Retina (tissue), 1 donor: Measurements from ENCODE around the gene TSSK3.
A peak's percentile ranks its signal among the peaks of the same experiment; 100 is the strongest.
"Not testable (repeated sequence)": the region's sequence is repeated elsewhere in the genome, so short reads cannot be mapped to it uniquely, and the experiment has no call there.

ENCODE experiments used
- DNase-seq: peaks from one replicate; pipeline ENCODE4 v3.0.0-alpha.2; 2016

TSSK3 gene

DNA sequence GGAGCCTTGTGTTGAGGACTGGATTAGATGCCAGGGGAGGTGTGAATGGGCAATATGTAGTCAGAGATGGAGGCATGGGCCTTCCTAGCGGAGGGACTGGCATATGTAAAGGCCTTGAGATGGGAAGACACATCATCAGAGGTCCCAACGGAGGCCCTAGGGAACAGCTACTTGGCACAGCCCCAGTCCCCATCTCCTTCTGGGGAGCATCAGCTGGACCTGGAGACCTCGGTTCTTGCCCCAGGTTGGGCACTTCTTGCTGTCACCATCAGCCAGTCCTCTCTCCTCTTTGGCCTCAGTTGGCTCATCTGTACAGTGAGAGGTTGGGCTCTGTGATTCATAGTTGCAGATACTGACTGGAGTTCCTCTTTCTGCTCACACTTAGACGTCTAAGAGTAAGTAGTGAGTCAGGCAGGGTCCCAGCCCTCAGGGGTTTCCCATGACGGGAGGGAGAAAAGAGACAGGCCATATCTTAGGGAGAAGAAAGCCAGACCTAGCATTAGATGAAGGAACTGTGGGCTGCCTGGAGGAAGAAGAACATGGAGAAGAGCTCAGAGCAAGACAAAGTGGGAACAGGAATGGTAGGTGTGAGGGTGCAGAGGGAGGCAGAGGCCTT, 22.9 kb upstream of the TSSK3 start:
- no peak for DNase-seq

DNA sequence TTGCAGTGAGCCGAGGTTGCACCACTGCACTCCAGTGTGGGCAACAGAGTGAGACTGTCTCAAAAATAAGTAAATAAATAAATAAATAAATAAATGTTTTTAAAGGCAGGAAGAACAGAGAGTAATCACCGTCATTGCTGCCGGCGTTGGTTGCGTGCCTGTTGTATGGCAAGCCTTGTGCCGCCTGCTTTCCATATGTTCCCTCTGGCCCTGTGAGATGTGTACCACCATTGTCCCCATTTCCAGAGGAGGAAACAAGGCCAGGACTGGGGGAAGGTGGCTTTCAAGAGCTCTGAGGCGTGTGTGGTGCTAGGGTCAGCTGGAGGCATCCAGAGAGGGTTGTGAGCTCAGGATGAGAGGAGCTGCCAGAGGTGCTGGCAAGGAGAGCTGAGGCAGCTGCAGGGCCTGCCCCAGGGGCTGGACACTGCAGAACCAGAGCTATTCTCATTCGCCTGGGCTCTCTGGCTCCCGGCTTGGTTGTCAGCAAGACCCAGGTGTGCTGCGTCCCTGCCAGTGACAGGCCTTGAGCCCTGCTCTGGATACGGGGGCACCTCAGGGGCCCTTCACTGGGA, 21.1 kb upstream of the TSSK3 start:
- DNase-seq, result no peak

DNA sequence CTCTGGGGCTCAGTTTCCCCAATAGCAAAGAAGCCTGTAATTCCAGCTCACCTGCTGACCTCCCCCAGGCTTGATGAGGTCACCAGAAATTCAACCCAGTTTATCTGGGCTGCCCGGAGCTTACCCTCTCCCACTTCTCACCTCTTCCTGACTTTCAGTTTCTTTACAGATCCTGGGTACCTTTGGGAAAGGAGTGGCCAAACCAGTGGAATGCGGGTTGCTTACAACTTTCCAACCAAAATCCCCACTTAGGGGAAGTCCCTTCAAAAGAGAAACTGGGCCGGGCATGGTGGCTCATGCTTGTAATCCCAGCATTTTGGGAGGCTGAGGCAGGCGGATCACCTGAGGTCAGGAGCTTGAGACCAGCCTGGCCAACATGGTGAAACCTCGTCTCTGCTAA, 20.4 kb upstream of the TSSK3 start:
- DNase-seq, result no peak

DNA sequence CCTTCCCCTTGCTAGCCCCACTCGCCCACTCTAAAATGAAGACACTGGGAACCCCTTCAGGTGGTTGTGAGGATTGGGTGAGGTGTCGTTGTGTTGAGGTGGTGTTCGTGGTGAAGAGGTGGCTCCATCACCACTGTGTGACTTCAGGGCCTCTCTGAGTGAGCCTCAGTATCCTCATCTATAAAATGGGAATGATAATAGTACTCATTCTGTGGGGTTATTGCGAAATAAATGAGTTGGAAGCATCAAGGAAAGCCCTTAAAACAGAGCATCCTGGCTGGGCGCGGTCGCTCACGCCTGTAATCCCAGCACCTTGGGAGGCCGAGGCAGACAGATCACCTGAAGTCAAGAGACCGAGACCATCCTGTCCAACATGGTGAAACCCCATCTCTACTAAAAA, 19.6 kb upstream of the TSSK3 start:
- DNase-seq, result no peak

DNA sequence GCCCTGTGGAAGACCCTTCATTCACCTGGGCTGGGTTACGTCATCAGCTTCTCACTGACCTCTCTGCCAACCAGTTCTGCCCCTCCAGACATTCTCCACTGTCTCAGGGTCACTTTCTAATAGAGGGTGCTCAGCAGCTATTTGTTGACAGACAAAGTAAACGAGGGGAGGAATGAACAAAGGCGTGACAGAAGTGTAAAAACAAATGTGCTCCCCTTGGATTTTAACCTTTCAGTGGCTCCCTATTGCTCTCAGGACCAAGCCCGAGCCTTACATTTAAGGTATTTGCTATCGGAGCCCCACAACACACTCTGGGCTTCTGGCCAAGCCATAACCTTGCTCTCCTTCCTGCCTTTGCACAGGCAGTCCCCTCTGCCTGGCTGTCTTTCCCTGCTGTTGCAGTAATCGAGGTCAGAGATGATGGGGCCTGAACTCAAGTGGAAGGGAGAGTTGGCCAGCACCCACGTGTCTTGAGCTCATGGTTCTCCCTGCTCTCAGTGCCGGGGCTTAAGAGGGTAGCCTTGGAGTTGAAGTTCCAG, 17.0 kb upstream of the TSSK3 start:
- DNase-seq, result no peak

DNA sequence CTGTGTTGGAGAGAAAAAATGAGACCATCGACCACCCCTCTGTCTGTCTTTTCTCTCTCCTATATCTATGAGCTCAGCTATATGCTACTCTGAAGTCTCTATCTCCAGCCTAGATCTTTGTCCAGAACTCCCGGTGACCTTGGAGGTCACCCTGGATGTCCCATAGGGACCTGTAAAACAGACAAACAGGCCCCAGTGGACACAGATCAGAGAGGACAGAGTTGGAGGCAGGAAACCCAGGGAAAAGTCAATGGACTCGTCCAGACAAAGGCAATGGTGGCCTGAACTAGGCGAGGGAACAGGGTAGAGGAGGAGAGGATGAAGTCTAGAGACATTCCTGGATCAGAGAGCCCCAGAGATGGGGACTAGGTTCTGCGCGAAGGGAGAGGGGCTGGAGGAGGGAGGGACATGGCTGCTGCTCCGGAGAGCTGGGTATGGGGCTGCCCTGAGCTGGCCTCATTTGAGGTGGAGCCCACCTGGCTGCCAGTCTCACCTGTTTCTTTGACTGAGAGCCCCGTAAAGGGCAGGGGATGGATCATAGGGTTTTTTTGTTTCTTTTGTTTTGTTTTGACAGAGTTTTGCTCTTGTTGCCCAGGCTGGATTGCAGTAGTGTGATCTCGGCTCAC, 15.7 kb upstream of the TSSK3 start:
- DNase-seq, result no peak

DNA sequence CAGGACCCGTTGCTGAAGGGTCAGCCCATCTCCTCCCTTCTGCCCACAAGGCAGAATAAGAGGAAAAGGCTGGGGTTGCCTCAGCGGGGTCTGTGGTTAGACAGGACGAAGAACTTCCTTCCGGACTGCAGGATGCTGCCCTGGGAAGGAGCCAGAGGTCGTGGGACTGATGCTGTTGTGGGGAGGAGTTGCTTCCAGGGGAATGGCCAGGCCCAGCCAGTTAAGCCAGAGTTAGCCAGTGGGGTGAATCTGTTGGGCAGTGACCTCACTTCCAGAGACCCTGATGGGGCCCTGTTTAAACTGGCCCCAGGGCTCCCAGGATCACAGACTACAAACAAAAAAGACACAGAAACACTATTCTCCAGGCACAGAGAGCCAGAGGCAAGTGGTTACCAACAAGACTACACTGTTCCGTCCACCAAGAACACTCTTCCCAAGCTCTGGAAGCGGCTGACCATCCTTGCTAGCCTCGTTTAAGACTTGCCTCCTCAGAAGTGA, 13.1 kb upstream of the TSSK3 start:
- DNase-seq, result no peak

DNA sequence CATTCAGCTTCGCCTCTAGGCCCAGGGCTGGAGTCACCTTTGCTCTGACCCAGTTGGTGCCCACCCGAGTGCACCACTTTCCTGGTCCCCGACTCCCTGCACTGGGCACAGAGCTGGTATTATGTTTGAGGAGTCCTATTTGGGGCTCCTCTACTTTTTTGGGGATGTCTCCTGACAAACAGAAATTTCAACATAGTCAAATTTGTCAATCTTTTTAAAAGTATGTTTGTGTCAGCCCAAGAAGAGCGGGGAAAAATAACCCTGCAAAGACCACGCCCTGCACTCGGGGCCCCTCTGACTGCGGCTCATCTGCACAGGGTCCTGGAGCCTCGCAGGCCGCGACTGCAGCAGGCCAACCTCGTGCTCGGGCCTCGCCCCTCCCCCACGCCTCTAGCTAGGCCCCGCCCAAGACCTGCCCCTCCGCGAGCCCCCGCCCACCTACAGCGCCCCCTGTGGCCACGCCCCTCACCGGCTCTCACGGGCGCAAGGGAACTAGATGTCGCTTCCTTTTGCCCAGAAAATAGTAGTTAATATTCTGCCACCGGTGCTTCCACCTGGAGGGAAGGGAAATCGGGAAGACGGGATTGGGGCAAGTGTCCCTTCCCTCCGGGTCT, 11.4 kb upstream of the TSSK3 start:
- peak; percentile 91 for DNase-seq

DNA sequence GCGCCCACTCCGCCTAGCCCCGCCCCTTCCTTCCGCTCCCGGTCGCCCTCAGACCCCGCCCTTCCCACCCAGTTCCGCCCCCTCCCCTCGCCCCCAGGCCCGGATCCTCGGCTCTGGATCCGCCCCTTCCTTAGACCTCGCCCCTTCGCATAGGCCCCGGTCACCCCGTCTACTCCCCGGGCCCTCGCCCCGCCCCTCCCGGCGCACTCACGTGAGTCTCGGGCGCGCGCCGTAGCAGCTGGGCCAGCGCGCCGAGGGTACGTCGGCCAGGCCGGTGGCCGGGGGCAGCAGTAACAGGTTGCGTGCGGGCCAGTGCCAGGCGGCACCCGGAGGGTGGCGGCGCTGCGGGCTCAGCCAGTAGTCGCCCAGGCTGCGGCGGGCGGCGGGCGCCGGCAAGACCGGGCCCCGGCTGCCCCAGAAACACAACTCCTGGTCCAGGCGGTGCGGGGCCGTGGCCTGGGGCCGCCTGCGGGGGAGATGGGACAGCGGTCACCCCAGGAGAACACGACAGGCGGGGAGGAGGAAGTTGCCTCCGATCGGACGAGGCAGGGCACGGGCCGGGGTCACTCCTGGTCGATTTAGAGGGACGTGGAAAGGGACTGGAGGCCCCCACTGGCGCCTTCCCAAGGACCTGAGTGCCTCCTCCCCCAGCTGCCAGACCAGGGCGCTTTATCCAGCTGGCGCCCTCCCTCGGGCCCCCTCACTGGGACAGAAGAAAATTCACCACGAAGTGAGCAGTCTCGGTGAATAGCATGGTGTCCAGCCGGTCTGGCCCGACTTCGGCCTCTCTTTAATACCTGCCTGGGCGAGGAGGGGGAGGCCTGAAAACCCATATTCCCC, 10.7 kb upstream of the TSSK3 start:
- peak; percentile 91 for DNase-seq

DNA sequence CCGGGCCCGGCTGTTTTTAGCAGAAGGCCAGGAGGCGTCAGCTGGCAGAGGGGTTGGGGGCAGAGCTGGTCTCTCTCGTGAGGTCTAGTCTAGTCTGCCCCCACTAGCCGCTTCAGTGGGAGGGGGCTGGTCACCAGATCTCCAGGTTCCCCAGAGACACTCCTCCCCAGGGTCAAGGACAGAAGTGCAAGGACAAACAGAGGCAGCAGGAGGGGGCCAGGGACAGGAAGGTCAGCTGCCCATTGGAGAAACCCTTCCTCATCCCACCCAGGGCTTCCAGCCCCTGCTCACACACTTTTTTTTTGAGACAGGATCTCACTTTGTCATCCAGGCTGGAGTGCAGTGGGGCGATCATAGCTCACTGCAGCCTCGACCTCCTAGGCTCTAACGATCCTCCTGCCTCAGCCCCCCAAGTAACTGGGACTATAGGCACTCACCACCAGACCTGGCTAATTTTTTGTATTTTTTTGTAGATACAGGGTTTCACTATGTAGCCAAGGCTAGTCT, 10.0 kb upstream of the TSSK3 start:
- no peak for DNase-seq

DNA sequence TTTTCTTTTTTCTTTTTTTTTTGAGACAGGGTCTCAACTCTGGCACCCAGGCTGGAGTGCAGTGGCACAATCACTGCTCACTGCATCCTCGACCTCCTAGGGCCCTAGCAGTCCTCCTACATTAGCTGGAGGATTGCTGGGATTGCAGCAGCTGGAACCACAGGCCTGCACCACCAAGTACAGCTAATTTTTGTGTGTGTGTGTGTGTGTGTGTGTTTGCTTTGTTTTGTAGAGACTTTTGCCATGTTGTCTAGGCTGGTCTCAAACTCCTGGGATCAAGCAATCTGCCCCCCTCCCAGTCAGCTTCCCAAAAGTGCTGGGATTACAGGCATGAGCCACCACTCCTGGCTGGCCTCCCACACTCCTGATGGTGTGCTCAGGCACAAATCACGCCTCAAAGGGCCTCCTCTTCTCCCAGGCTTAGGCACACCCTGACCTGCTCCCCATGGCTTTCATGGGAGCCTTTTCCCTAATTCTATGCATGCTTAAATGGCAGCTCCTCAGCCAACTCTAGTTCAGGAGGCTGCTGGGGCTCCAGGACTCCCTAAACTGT, 9.4 kb upstream of the TSSK3 start:
- no peak for DNase-seq

DNA sequence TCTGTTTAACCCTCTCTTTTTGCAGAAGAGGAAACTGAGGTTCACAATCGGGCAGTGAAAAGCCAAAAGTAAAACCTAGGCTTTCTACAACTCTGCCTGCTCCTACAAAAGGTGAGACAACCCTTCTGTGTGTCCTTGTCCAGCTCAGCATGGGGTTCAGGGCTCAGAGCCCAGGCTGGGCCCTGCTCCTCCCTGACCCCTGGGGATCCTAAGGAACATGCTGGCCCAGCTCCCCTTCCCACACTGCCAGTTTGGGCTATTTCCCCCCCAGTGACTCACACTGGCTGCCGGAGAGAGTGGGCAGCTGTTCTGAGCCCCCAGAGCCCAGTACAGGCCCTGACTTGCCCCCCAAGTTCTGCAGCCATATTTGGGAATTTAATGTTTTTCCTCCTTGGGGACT, 8.9 kb upstream of the TSSK3 start:
- DNase-seq, result no peak

DNA sequence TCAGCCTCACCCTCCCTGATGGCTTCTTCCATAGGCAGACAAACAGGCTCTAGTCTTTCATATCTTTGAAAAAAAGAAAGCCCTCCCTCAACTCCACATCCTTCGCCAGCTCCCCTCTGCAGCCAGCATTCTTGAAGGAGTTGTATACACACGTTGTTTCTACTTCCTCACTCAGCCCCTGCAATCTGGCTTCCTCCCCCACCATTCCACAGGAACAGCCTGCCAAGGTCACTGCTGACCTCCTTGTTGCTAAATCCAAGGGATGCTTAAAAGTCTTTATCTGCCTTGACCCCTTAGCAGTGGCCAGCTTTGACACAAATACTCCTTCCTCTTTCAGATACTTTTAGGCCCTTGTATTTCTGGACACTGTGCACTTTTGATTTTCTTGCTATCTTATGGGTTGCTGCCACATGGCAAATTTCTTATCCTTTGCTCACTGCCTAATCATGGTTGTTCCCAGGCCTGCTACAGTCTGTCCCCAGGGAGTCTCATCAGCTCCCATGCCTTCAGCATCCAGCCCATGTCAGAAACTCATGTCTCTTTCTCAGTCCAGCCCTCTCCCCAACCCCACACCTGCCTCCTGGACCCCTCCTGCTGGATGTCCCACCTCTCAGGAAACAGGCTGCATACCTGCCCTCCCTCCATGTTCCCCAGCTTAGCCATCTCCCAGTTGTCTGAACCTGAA, 8.3 kb upstream of the TSSK3 start:
- no peak for DNase-seq

DNA sequence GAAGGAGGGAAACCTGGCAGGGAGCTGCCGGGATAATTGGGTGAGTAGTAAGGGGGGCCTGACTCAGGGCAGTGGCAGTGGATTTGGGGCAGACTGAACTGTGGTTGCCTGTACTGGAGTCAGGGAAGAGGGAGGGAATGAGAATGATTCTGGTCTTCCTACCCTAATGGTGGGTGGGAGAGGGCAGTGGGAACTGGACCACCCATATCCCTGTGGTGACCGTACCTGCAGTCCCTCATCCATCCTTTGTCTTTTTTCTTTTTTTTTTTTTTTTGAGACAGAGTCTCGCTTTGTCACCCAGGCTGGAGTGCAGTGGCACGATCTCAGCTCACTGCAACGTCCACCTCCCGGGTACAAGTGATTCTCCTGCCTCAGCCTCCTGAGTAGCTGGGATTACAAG, 6.6 kb upstream of the TSSK3 start:
- not testable (repeated sequence) for DNase-seq

DNA sequence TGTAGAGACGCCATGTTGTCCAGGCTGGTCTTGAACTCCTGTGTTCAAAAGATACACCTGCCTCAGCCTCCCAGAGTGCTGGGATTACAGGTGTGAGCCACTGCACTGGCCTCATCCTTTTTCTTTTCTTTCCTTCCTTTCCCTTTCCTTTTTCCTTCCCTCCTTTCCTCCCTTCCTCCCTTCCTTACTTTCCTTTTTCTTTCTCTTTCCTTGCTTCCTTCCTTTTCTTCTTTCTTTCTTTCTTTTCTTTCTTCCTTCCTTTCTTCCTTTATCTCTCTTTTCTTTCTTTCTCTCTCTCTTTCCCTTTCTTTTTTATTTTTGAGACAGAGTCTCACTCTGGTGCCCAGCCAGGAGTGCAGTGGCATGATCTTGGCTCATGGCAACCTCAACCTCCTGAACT, 5.9 kb upstream of the TSSK3 start:
- no peak for DNase-seq

DNA sequence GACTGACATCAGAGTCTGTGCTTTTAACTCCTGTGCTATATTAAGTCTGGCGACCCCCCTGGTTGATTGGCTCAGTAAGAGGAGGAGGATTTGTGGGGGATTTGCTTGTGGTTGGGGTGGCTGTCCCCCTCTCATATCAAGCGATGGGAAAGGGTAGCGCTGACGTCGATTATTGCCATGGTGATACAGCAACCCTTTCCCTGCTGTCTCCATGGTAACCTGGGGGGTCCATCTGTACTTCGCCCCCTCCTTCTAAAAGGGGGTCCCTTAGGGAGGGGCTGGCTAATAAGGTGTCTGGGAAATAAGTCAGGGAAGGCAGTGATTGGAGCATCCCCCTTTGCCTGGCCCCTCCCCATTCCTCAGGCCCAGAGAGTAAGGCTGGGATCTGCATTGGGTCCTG, 4.7 kb upstream of the TSSK3 start:
- DNase-seq, result no peak

DNA sequence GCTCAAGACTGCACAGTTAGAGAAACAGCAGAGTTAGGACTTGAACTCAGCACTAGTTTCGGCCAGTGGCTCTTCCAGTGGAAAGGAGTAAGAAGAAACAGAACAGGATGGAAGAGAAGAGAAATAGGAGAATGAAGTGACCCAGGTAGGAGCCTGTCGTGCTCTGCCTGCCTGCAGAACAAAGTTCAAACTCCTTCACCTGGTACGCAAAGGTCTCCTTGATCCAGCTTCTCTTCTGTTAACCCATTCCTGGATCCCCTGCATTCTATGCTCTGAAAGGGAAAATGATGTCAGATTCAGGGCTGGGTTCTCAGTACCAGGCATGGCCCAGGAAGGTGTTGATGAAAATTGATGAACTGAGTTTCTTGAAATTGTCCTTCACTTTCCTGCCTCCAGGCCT, 3.9 kb upstream of the TSSK3 start:
- no peak for DNase-seq

DNA sequence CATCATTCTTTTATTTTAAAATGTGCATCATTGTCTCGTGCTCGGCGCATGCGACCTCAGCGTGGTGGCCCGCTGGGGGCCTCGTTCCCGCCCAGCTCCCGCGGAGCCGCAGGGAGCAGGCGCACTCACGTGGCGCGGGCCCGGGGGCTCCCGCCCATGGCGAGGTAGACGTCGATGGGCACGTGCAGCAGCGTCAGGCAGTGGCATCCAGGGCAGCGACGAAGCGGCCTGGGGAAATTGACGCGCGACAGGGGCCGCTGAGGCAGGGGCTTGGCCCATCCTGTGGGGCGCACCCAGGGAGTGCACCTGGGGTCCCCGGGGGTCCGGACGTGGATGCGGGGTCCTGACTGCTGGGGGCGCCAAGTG, 1.0 kb upstream of the TSSK3 start:
- no peak for DNase-seq

DNA sequence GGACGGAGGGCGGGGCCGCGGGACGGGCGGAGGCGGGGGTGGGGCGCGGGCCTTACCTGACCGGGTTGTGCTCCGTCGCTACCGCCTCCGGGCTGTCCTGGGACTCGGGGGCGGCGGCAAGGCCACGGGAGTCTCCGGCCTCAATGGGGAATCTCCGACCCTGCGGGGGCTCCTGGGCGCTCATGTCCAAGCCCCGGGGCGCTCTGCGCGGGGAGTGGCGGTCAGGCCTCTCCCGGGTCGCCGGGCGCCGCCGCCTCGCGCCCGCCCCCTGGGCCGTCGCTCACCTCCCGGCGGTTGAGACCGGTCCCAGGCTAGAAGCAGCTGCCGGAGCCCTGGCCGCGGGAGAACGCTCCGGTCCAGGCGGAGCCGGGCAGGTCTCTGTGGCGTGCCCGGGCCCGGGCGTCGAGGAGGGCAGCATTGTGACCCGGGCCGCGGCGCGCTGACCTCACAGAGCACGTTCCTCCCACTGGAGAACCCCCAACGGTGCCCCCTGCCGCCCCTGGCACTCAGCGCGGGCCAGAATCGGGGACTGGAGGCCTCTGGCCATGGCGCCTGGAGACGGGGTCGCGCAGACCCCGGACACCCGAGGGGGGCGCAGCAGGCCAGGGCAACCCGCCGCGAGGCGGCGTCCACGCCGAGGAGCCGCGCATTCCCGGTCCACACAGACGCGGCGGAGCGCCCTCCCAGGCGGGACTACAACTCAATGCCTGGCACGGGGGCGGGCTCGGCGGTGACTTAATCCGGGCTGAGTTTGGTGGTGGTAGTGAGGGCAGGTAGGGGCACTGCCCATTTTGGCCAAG, 465 bp upstream of the TSSK3 start:
- DNase-seq, result peak; percentile 83

DNA sequence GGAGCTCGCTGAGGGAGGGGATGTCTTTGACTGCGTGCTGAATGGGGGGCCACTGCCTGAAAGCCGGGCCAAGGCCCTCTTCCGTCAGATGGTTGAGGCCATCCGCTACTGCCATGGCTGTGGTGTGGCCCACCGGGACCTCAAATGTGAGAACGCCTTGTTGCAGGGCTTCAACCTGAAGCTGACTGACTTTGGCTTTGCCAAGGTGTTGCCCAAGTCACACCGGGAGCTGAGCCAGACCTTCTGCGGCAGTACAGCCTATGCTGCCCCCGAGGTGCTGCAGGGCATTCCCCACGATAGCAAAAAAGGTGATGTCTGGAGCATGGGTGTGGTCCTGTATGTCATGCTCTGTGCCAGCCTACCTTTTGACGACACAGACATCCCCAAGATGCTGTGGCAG, 1.4 kb downstream of the TSSK3 start:
- no peak for DNase-seq

DNA sequence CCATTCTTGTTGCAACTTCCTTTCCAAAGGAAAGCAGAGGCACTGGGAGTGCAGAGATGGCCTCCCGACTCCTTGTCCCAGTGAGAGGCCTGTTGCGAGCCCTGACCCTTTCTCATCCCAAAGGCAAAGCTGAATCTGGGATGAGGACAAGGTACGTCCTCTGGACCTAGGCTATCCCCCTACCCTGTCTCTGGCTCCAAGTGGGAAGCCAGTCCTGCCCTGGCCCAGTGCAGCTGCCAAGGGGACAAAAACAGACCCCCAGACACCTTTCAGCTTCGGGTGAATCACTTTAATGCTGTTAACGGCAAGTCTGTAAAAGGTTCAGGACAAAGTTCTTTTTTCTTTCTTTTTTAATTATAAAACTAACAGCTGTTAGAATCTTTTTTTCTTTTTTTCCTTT, 2.5 kb downstream of the TSSK3 start:
- no peak for DNase-seq
